PFSK-1 (cell line): ENCODE results near the gene PNMA6F.

Experiments
- FOXP2 ChIP-seq: optimal IDR thresholded peaks from 2 replicates; pipeline ENCODE3; 2011; ENCODE audit warnings: borderline replicate concordance, control low read depth, inconsistent platforms; ENCODE audit not compliant: insufficient read depth; ENCODE audit errors: extremely low read length, extremely low read depth
- POLR2AphosphoS5 ChIP-seq: IDR thresholded peaks from 2 replicates; pipeline ENCODE4 v1.6.1; 2012; ENCODE audit warnings: low read depth, mild to moderate bottlenecking, control low read depth, low read length, moderate library complexity
- SIN3A ChIP-seq: IDR thresholded peaks from 2 replicates; pipeline ENCODE4 v1.6.1; 2012; ENCODE audit warnings: mild to moderate bottlenecking, low read length, moderate library complexity, borderline replicate concordance; ENCODE audit not compliant: insufficient read depth
- TAF1 ChIP-seq: IDR thresholded peaks from 2 replicates; pipeline ENCODE4 v1.6.1; 2012; ENCODE audit warnings: low read length, control low read depth, borderline replicate concordance; ENCODE audit not compliant: insufficient read depth
- TF ChIP-seq, protein P1 (sequence below), 2 experiments: IDR thresholded peaks; 2 replicates each; pipeline versions ENCODE4 v1.6.1 to v1.8.0; 2011 to 2012; ENCODE audit warnings: low read depth in 2 of 2, low read length in 2 of 2, control low read depth in 1 of 2, inconsistent platforms in 1 of 2, mild to moderate bottlenecking in 1 of 2, moderate library complexity in 1 of 2; ENCODE audit not compliant: insufficient read depth in 1 of 2

DNA sequence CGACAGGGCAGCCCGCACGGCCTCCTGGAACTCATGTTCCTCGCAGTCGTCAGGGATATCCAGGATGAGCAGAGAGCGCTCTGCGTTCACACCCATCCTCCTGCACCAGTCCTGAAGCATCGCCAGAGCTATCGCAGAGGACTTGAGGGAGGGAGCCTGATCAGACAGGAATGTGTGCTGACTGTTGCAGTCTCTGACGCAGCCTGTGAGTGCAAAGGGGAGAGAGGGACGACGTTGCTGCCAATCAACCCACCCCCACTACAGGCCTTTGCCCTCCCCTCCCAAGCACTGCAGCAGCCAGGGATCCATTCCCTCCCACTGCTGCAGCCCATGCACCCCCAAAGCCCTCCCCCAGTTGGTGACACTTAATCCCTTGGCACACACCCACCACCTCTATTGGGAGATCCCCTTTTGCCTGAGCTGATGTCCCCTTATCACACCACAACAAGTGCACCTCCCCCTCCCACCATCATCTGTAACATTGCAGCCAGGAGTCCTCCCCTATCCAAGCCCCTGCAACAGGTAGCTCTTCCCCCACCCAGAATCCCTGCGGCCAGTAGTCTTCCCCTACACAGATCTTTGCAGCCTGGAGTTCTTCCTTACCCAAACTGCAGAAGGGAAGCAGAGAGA lies 897 bp downstream of the PNMA6F start:
- TF ChIP-seq POLR2AphosphoS5 (no peak), SIN3A (no peak), TAF1 (no peak), FOXP2 (no peak)
- TF ChIP-seq, protein P1, sequence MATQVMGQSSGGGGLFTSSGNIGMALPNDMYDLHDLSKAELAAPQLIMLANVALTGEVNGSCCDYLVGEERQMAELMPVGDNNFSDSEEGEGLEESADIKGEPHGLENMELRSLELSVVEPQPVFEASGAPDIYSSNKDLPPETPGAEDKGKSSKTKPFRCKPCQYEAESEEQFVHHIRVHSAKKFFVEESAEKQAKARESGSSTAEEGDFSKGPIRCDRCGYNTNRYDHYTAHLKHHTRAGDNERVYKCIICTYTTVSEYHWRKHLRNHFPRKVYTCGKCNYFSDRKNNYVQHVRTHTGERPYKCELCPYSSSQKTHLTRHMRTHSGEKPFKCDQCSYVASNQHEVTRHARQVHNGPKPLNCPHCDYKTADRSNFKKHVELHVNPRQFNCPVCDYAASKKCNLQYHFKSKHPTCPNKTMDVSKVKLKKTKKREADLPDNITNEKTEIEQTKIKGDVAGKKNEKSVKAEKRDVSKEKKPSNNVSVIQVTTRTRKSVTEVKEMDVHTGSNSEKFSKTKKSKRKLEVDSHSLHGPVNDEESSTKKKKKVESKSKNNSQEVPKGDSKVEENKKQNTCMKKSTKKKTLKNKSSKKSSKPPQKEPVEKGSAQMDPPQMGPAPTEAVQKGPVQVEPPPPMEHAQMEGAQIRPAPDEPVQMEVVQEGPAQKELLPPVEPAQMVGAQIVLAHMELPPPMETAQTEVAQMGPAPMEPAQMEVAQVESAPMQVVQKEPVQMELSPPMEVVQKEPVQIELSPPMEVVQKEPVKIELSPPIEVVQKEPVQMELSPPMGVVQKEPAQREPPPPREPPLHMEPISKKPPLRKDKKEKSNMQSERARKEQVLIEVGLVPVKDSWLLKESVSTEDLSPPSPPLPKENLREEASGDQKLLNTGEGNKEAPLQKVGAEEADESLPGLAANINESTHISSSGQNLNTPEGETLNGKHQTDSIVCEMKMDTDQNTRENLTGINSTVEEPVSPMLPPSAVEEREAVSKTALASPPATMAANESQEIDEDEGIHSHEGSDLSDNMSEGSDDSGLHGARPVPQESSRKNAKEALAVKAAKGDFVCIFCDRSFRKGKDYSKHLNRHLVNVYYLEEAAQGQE (IDR thresholded peaks at IDR 0.05; ENCODE audit: insufficient read depth in 1 of 2, low read depth in 2 of 2, low read length in 2 of 2): no peak
